Activated naive CD8-positive, alpha-beta T cell treated with anti-CD3 and anti-CD28 coated beads, Interleukin-2, amount 10 ng/mL, durations not matched to agents 7 days and 5 days (primary cell): ENCODE measurements around the gene CDCA8. TPM values are rescaled to one million over a fixed set of nuclear protein-coding genes. Genes with fewer than 3 reads are reported as not detected.
"Not testable (repeated sequence)": the region's sequence is repeated elsewhere in the genome, so short reads cannot be mapped to it uniquely, and the experiment has no call there.

Experiments
- ATAC-seq: fragments of 150-1000 bp; cut with Tn5 transposase; one replicate; pipeline ENCODE4 v1.10.0; 2021; ENCODE audit warnings: low read depth, moderate library complexity
- POLR2A ChIA-PET: fragments of 350-600 bp; sonication (Branson Sonifier 250); formaldehyde crosslinking; loops from one replicate; lab custom pipeline; 2021; ENCODE audit warnings: antibody characterized with exemption; lab: Charles Lee
- DNase-seq: peaks from one replicate; pipeline ENCODE4 v3.0.0; 2021
- H3K27ac Mint-ChIP-seq: one replicate; pipeline ENCODE4 v1.8.0; 2022; ENCODE audit warnings: mild to moderate bottlenecking, mixed read lengths
- H3K27me3 Mint-ChIP-seq: one replicate; pipeline ENCODE4 v1.8.0; 2022; ENCODE audit warnings: mild to moderate bottlenecking, moderate library complexity, mixed read lengths
- H3K36me3 Mint-ChIP-seq: one replicate; pipeline ENCODE4 v1.8.0; 2021; ENCODE audit warnings: mild to moderate bottlenecking, mixed read lengths
- H3K4me1 Mint-ChIP-seq: one replicate; pipeline ENCODE4 v1.8.0; 2021; ENCODE audit warnings: mixed read lengths
- H3K4me3 Mint-ChIP-seq: one replicate; pipeline ENCODE4 v1.8.0; 2022; ENCODE audit warnings: mild to moderate bottlenecking, moderate library complexity, mixed read lengths
- H3K9me3 Mint-ChIP-seq: one replicate; pipeline ENCODE4 v1.8.0; 2021; ENCODE audit warnings: mixed read lengths
- total RNA-seq, 2 experiments: library from RNA; stranded (reverse); gene quantifications; one replicate each; pipeline ENCODE4 v1.2.3, GENCODE V29; 2021

The CDCA8 gene
- total RNA-seq, 2 experiments from 2014 or later, result 64.7 to 67.0 TPM

GRCh38 chr1:37737975-37738374 lies 45.7 kb downstream of the CDCA8 start:
- H3K4me1 Mint-ChIP-seq, ATAC-seq, DNase-seq, H3K9me3 Mint-ChIP-seq, H3K36me3 Mint-ChIP-seq, POLR2A ChIA-PET, H3K27ac Mint-ChIP-seq, H3K4me3 Mint-ChIP-seq: not testable (repeated sequence)
- H3K27me3 Mint-ChIP-seq, result peaks cover 45% of the 10 kb centered on the region

GRCh38 chr1:37738619-37739018 lies 46.3 kb downstream of the CDCA8 start:
- peaks cover 49% of the 10 kb centered on the region for H3K27me3 Mint-ChIP-seq
- ATAC-seq, H3K4me3 Mint-ChIP-seq, POLR2A ChIA-PET, H3K9me3 Mint-ChIP-seq, H3K36me3 Mint-ChIP-seq, DNase-seq, H3K27ac Mint-ChIP-seq, H3K4me1 Mint-ChIP-seq: not testable (repeated sequence)

GRCh38 chr1:37739222-37739621 lies 46.9 kb downstream of the CDCA8 start:
- peaks cover 46% of the 10 kb centered on the region for H3K27me3 Mint-ChIP-seq
- DNase-seq (no peak), ATAC-seq (no peak)
- H3K9me3 Mint-ChIP-seq, result peaks cover 2% of the 10 kb centered on the region
- H3K4me3 Mint-ChIP-seq, result no peak overlapping the region
- POLR2A ChIA-PET, result no interaction called here
- no peaks in the 10 kb centered on the region for H3K4me1 Mint-ChIP-seq
- H3K27ac Mint-ChIP-seq, result no peak overlapping the region
- H3K36me3 Mint-ChIP-seq, result no peaks in the 10 kb centered on the region

- no peak overlapping the region for H3K27ac Mint-ChIP-seq
- ATAC-seq, result no peak
- peaks cover 2% of the 10 kb centered on the region for H3K9me3 Mint-ChIP-seq
- H3K4me3 Mint-ChIP-seq, result no peak overlapping the region
- no peak for DNase-seq
- peaks cover 32% of the 10 kb centered on the region for H3K27me3 Mint-ChIP-seq
- H3K4me1 Mint-ChIP-seq, result no peaks in the 10 kb centered on the region
- H3K36me3 Mint-ChIP-seq, result no peaks in the 10 kb centered on the region
- POLR2A ChIA-PET, result no interaction called here
These were observed 48.8 kb downstream of the CDCA8 start for GRCh38 chr1:37741130-37741529.

GRCh38 chr1:37741662-37742061 lies 49.3 kb downstream of the CDCA8 start:
- no peaks in the 10 kb centered on the region for H3K4me1 Mint-ChIP-seq
- POLR2A ChIA-PET, result no interaction called here
- H3K4me3 Mint-ChIP-seq, result no peak overlapping the region
- peaks cover 33% of the 10 kb centered on the region for H3K27me3 Mint-ChIP-seq
- DNase-seq (no peak), ATAC-seq (no peak)
- H3K9me3 Mint-ChIP-seq, result peaks cover 2% of the 10 kb centered on the region
- no peaks in the 10 kb centered on the region for H3K36me3 Mint-ChIP-seq
- H3K27ac Mint-ChIP-seq, result no peak overlapping the region

GRCh38 chr1:37746806-37747205 lies 54.5 kb downstream of the CDCA8 start:
- H3K36me3 Mint-ChIP-seq, result no peaks in the 10 kb centered on the region
- H3K4me3 Mint-ChIP-seq, result no peak overlapping the region
- H3K9me3 Mint-ChIP-seq, result peaks cover 1% of the 10 kb centered on the region
- peaks cover 48% of the 10 kb centered on the region for H3K27me3 Mint-ChIP-seq
- POLR2A ChIA-PET, result no interaction called here
- no peak overlapping the region for H3K27ac Mint-ChIP-seq
- ATAC-seq (no peak), DNase-seq (no peak)
- H3K4me1 Mint-ChIP-seq, result no peaks in the 10 kb centered on the region

- no peak for ATAC-seq
- Mint-ChIP-seq H3K9me3 (peaks cover 1% of the 10 kb centered on the region), H3K36me3 (no peaks in the 10 kb centered on the region), H3K4me3 (no peak overlapping the region), H3K27ac (no peak overlapping the region), H3K27me3 (peaks cover 50% of the 10 kb centered on the region), H3K4me1 (peaks cover 3% of the 10 kb centered on the region)
- no peak for DNase-seq
- POLR2A ChIA-PET, result no interaction called here
These were observed 56.2 kb downstream of the CDCA8 start for GRCh38 chr1:37748565-37748964.

GRCh38 chr1:37752213-37752582 lies 59.9 kb downstream of the CDCA8 start:
- no peak for DNase-seq
- ATAC-seq, result no peak
- H3K36me3 Mint-ChIP-seq, result no peaks in the 10 kb centered on the region
- peaks cover 63% of the 10 kb centered on the region for H3K27me3 Mint-ChIP-seq
- H3K4me3 Mint-ChIP-seq, result peak overlapping the region; percentile 63
- peaks cover 3% of the 10 kb centered on the region for H3K4me1 Mint-ChIP-seq
- no peaks in the 10 kb centered on the region for H3K9me3 Mint-ChIP-seq
- H3K27ac Mint-ChIP-seq, result no peak overlapping the region
- POLR2A ChIA-PET, result no interaction called here

- peaks cover 58% of the 10 kb centered on the region for H3K27me3 Mint-ChIP-seq
- DNase-seq, result peak; percentile 46
These were observed 60.5 kb downstream of the CDCA8 start for GRCh38 chr1:37752583-37753471.

GRCh38 chr1:37753473-37754321 lies 61.4 kb downstream of the CDCA8 start:
- POLR2A ChIA-PET, result no interaction called here
- no peaks in the 10 kb centered on the region for H3K36me3 Mint-ChIP-seq
- ATAC-seq, result no peak
- no peak overlapping the region for H3K27ac Mint-ChIP-seq
- H3K4me1 Mint-ChIP-seq, result peaks cover 3% of the 10 kb centered on the region
- DNase-seq, result no peak
- H3K27me3 Mint-ChIP-seq, result peaks cover 57% of the 10 kb centered on the region
- no peaks in the 10 kb centered on the region for H3K9me3 Mint-ChIP-seq
- H3K4me3 Mint-ChIP-seq, result peak overlapping the region; percentile 65

More at GRCh38 chr1:37752583-37753471, 60.5 kb downstream of the CDCA8 start:
- Mint-ChIP-seq H3K27ac (no peak overlapping the region), H3K9me3 (no peaks in the 10 kb centered on the region), H3K4me3 (peak overlapping the region; percentile 65), H3K36me3 (no peaks in the 10 kb centered on the region), H3K4me1 (peaks cover 3% of the 10 kb centered on the region)
- peak; percentile 57 for ATAC-seq
- POLR2A ChIA-PET, result no interaction called here

- peaks cover 3% of the 10 kb centered on the region for H3K4me1 Mint-ChIP-seq
- POLR2A ChIA-PET, result no interaction called here
- ATAC-seq (no peak), DNase-seq (no peak)
- peaks cover 51% of the 10 kb centered on the region for H3K27me3 Mint-ChIP-seq
- H3K9me3 Mint-ChIP-seq, result no peaks in the 10 kb centered on the region
- no peaks in the 10 kb centered on the region for H3K36me3 Mint-ChIP-seq
- no peak overlapping the region for H3K4me3 Mint-ChIP-seq
- H3K27ac Mint-ChIP-seq, result no peak overlapping the region
These were observed 63.0 kb downstream of the CDCA8 start for GRCh38 chr1:37755290-37755689.

- Mint-ChIP-seq H3K36me3 (no peaks in the 10 kb centered on the region), H3K9me3 (no peaks in the 10 kb centered on the region), H3K27ac (no peak overlapping the region), H3K4me3 (no peak overlapping the region), H3K4me1 (peaks cover 3% of the 10 kb centered on the region), H3K27me3 (peaks cover 47% of the 10 kb centered on the region)
- ATAC-seq (no peak), DNase-seq (no peak)
- POLR2A ChIA-PET, result no interaction called here
These were observed 63.7 kb downstream of the CDCA8 start for GRCh38 chr1:37755951-37756560.
